ENCODE measurements around the gene LRRC8B.

DNA sequence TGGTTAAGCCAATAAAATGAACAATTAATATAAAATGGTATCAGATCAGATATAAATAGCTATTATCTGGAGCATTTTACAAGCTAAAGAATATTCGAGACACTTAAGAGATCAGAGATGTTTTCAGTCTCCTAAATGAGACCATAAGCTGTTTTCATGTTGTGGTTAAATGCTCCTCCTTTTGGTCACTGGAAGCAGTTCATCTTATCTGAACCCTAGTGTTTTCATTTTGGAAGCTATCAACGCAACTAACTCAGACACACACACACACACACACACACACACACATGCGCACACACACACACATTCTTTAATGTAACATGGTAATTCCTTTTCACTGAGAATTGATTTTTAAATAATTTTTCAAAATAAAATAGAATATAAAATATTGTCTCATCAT, 98.3 kb downstream of the LRRC8B start:
- TF ChIP-seq, protein P1, sequence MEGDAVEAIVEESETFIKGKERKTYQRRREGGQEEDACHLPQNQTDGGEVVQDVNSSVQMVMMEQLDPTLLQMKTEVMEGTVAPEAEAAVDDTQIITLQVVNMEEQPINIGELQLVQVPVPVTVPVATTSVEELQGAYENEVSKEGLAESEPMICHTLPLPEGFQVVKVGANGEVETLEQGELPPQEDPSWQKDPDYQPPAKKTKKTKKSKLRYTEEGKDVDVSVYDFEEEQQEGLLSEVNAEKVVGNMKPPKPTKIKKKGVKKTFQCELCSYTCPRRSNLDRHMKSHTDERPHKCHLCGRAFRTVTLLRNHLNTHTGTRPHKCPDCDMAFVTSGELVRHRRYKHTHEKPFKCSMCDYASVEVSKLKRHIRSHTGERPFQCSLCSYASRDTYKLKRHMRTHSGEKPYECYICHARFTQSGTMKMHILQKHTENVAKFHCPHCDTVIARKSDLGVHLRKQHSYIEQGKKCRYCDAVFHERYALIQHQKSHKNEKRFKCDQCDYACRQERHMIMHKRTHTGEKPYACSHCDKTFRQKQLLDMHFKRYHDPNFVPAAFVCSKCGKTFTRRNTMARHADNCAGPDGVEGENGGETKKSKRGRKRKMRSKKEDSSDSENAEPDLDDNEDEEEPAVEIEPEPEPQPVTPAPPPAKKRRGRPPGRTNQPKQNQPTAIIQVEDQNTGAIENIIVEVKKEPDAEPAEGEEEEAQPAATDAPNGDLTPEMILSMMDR (conservative IDR thresholded peaks at IDR 0.05 in 1 of 2, IDR thresholded peaks at IDR 0.05 in 1 of 2; ENCODE audit: low read depth in 1 of 2, low read length in 2 of 2), result peak in 1 of 2 donors; percentile 41
- no peak for TF ChIP-seq EZH2 (IDR thresholded peaks at IDR 0.05; ENCODE audit: low read length, missing control alignments)

All from fibroblast of lung (primary cell).